GM18873 (cell line): Measurements from ENCODE around the gene MUSTN1.

Experiments
- ATAC-seq: cut with Tn5 transposase; IDR thresholded peaks from one replicate; pipeline ENCODE4 v1.9.1; 2021; ENCODE audit warnings: mild to moderate bottlenecking, moderate library complexity, moderate number of reproducible peaks; ENCODE audit not compliant: unreplicated experiment, low FRiP score

MUSTN1 gene

DNA sequence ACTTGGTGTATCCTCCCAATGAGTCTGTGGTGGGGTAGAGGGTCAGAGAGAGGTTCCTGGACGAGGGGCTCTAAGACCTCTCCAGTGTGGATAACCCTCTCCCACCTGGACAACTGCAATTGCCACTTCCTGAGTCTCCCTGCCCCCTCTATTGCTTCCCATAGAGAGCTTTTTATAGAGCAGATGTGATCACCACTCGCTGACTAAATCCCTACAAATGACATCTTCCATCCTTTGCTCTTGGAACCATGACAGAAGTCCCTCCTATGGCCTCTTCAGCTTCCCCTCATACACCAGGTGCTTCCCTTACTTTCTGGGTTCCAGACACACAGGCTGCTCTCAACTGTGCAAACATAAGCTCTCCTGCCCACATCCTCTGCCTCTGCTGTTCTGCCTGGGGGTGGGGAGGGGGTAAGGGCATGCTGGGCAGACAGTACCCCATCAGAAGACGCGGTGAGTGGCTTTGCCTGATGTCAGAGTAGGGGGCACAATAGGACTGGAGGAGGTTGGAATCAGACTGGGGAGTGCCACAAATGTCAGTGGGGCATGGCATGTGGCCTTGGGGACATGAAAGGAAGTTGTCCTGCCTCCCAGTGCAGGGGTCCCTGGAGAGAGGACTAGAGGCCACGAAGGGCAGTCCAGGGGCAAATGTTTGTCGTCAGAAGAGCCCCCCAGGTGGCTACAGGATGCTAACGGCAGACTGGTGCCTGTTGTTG, 25.0 kb downstream of the MUSTN1 start:
- ATAC-seq = no peak

DNA sequence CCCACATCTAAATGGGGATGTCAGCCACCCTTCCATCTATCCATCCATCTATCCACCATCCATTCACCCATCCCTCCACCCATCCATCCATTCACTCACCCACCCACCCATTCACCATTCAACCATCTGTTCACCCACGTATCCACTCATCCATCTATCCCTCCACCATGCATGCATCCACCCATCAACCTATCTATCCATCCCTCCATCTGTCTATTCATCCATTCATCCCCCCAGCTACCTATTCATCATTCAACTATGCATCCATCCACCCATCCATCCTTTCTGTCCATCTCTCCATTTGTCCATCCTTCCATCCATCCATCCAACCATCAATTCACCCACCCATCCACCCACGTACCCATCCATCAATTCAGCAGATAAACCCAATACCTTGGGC, 25.7 kb downstream of the MUSTN1 start:
- ATAC-seq = no peak

DNA sequence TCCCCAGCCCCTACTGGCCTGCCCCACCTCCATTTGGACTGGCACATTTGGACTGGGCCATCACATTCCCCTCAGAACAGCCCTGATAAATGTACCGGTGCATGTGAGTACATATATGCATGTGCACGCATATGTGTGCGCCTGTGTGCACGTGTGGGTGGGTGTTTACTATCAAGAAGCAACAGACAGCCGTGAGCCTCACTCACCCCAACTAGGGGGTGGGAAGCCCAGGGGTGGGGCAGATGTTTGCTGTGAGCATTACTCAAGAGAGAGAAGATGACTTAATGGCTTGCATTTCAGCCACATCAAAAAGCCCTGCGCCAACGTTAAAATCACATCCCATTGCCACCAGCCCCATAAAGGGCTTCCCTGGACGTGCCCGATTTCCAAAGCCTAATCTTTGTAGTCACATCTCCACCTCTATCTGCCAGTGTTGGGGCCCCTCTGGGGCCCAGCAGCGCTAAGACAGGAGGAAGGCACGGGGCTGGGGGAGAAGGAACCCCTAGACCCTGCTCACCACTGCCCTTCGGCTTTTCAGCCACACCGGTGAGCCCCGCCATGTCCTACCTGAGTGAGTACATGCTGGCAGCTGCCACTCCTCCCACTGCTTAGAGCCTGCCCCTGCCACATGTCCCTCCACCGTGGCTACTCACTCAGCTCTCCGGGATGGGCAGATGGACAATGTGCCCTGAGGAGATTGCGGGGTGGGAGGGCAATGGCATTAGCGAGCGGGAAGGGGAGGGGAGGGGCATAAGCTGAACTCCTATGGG, 29.4 kb downstream of the MUSTN1 start:
- no peak for ATAC-seq

DNA sequence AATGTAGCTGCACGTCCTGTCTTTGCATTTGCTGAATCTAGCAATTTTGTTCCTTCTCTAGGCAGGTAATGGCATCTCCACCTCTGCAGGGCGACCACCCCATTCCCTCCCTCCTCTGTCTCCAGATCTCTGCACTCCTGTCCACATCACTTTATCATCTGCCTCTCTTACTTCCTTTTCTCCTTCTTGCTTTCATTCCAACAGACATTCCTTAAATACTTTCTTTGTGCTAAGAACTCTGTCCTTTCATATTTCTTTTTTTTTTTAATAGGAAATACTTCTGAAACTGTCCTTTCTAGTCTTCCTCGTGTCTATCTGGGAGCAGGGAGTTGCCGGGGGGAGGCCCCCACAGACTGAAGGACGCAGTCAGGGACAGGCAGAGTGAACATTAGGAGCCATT, 33.0 kb downstream of the MUSTN1 start:
- no peak for ATAC-seq

DNA sequence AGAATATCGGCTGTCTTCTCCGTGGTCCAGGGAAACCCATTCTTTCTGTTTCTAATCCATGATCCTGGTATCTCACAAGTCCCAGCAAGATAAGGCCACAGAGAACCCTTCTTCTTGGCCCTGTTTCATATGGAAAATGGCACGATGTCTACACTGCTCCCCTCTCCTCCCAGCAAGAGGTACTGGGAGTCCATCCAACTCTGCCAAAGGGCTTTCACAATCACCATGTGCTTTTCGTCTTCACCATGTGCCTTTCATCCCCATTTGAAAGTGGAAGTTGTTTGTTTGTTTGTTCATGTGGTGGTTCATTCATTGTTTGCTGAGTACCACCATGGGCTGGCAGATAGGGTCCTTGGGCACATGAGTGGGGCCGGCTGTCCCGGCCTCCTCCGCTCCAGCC, 34.7 kb downstream of the MUSTN1 start:
- ATAC-seq = no peak

DNA sequence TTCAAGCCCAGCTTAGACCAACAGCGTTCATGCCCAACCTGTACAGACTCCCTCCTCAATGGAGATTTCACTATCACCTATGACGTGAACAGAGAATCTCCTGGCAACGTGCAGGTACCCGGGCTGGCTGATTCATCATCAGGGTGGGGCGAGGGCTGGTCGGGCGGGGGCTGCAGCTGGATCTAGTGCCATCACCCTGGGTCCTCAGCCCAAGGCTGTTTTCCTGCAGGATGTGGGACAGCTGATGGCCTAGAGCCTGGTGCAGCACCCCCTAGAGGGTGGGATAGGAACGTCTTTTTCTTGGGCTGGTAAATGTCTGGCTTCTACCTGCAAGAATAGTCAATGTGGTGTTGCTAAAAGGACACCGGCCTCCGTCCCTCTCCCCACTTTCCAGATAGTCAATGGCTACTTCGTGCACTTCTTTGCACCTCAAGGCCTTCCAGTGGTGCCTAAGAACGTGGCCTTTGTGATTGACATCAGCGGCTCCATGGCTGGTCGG, 35.8 kb downstream of the MUSTN1 start:
- no peak for ATAC-seq

DNA sequence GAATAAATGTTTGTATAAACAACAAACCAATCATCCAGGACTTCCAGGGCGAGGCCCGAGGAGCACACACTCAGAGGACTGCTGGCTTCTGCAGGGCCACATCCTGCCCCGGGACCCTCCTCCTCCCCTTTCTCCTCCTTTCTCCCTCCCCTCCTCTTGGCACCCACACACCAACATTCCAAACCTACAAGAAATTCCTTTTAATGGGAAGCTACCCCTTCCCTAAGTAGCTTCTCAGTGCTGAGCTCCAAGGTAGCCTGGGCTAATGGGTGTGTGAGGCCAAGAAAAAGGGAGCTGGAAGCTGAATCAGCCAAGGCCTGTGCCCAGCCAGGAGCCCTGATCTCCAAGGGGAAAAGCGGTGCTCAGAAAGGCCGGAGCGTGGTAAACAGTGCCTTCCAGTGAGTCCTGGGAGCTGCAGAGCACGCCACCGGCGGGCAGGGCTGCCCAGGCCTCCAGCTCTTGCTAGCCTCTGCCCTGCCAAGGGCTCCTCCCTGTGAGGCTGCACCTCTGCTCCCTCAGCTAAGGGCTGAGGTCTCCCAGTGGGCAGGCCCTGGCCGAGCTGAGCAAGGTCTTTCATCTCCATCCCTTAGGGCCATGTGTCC, 36.3 kb downstream of the MUSTN1 start:
- ATAC-seq = no peak

DNA sequence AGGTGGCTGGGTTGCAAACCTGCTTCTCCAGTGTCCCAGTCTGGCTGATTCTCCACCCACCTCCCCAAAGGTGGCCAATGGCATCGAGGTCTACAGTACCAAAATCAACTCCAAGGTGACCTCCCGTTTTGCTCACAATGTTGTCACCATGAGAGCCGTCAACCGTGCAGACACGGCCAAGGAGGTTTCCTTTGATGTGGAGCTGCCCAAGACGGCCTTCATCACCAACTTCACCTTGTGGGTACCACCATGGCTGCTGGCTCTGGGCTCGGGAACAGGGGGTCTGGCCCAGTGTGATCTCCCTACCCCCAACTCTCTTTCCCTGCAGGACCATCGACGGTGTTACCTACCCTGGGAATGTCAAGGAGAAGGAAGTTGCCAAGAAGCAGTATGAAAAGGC, 38.4 kb downstream of the MUSTN1 start:
- ATAC-seq = no peak

DNA sequence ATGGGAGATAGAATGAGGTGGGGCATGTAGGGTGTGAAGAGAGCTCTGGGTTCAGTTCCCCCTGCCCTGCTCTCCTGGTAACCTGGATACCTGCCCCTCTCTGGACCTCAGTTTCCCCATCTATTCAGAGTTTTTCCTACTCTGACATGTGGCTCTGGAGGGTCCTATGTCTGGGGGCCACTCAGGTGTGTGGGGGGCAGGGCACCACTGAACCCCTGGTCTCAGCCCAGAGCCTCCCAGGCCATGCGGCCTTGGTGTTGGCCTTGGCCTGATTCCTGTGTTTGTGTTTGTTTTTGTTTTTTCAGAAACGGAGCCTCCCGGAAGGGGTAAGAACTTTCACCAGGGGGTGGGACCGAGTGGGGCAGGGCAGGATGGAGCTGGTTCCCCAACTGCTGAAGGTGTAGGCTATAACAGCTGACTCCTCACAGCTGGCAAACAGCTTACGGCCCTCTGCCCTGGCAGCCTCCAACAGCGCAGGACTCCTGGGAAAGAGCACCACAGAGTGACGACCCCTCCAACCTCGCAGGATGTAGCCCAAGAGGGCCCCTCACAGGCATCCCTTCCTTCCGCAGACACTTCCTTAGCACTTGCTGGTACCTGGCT, 39.4 kb downstream of the MUSTN1 start:
- ATAC-seq = no peak

DNA sequence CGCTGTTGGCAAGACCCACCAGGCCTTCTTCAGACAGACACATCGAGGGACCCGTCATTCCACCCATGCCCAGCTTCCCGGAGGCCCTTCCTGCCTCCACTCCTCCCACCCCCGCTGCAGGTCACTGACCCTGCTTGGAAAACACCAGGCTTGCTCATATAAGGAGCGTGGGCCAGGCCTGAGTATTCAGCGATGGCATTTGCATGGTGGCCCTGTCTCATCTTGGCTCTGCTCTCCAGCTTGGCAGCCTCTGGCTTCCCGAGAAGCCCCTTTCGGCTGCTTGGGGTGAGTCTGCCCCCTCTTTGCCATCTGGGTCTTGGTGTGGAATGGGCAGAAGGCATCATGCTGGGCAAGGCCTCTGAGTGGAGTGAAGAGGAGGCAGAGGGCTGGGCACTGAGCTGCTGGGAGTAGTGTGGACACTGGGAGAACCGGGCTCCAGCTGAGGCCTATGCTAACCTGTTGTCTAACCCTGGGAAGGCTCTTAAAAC, 40.2 kb downstream of the MUSTN1 start, which contains the start of gene ITIH3:
ITIH3 (plus strand) TSS at position 185 of the 488 bp plus-strand sequence; CDS start at position 193, 8 bp downstream.
- no peak for ATAC-seq

DNA sequence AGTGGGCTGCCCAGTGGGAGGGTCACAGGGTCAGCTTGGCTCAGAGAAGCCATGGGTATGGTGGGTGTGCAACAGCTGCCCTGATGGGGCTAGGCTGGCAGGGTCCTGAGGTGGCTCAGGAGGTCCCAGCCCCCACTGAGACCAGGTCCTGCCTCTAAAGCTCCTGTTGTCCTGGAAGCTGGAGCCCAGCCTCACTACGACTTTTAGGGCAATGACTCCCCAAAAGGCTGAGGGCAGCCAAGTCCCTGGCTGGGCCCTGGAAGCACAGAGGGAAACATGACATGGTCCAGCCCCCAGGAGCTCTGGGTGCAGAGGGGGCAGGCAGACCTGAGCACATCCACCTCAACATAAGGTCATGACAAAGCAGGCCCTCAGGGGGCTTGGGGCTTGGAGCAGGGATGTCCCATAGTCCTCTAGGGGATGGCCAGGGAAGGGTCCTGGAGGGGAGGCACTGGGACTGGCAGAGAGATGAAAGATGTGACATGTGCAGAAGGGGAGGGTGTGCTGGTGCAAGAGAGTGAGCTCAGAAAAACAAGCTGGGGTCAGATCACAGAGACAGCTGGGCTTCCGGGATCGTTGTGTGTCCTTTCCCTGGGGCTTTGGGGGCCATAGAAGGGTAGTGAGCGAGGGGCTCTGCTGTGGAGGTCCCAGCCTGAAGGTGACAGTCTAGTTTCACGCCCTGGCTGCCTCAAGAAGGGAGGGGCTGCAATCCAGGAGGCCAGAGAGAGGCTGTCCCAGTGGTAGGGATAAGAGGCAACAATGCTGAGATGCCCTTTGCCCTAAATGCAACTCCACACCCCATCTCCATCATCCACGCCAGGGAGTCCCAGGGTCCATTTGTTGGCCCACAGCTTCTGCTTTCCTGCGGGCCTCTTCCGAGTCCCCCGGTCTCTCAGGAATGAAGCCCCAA, 40.9 kb downstream of the MUSTN1 start:
- ATAC-seq = no peak

DNA sequence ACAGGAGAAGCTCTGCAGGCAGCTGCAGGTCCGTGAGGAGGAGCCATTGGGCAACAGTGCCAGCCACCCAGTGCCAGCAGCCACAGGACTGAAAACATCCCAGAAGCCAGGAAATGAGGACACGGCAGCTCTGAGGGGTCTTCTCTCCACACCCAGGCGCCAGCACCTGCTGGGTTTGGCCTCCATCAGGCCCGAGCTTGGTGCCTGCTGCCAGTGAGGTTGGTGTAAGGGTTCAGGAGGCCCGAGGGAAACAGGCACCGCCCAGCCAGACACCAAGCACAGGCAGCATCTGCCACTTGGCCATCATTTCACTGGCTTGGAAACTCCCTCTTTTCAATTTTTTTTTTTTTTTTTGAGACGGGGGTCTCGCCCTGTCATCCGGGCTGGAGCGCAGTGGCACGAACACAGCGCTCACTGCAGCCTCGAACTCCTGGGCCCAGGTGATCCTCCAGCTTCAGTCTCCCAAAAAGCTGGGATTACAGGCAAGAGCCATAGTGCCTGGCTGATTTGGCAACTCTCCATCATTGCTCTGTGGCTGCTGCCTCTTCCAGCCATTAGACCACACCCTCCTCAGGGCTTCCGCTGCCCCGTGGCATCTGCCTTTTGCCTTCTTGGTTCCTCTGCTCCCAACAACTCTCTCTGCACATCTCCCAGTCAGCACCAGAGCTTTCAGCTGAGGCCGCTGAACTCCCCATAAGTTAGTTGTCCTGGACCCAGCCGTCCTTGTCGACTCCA, 41.7 kb downstream of the MUSTN1 start:
- no peak for ATAC-seq

DNA sequence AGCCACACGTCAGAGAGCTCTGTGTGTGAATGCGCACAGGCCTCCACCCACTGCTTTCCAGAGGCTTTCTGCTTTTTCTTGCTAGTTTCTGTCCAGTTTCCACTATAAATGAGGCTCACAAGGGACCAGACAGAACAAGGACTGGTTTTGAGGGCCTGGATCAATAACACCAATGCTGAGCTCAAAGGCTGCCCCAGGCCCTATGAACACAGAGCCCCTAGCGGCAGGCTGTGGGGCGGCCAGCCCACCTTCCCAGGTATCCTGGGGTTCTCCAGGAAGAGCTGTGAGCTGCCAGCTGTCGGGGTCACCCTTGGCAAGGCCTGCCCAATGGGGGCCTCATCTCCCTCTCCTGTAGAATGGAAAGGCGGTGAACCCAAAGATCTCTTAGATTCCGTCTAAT, 42.4 kb downstream of the MUSTN1 start:
- ATAC-seq = no peak

DNA sequence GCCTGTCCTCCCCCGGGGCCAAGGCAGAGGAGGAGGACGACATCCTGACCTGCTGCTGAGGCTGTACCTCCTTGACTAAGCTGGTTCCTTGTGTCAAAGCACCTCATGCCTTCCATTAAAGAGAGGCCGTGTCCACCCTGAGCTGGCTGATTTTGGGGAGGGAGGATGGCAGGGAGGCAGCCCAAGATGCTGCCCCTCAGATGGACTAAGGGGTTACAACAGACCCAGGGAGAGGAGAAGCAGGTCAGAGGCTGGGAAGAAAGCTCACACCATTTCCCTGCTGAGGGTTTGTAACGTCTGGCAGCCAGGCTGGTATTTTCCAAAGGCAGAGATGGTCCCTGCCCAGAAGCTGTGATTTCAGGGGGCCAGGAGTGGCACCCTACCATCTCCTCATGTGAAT, 42.9 kb downstream of the MUSTN1 start:
- no peak for ATAC-seq

DNA sequence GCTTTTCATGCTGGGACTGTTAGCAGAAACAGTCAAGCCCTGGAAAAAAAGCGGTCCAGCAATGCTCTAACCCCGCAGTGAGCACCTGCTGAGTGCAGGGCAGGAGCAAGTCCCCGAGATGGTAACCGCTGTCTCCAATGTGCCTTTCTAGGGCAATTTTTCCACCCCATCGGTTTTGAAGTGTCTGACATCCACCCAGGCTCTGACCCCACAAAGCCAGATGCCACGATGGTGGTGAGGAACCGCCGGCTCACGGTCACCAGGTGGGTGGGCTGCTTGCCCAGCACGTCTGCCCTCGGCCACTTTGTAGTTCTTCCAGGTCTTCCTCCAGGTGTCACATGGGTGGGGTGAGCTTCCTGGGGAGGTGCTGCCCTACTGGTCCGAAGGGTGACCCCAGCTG, 43.5 kb downstream of the MUSTN1 start:
- ATAC-seq = no peak

DNA sequence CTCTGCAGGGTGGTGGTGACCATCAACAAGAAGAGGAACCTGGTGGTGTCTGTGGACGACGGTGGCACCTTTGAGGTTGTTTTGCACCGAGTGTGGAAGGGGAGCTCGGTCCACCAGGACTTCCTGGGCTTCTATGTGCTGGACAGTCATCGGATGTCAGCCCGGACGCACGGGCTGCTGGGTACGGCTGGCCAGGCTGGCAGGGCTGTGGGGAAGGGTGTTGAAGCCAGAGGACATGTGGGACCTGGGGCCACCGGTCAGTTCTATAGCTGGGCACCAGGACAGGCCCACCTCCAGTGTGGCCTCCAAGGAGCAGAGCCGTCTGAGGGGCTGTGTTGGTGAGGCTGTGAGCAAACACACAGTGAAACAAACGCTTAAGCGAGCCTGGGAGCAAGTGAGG, 44.1 kb downstream of the MUSTN1 start:
- no peak for ATAC-seq

DNA sequence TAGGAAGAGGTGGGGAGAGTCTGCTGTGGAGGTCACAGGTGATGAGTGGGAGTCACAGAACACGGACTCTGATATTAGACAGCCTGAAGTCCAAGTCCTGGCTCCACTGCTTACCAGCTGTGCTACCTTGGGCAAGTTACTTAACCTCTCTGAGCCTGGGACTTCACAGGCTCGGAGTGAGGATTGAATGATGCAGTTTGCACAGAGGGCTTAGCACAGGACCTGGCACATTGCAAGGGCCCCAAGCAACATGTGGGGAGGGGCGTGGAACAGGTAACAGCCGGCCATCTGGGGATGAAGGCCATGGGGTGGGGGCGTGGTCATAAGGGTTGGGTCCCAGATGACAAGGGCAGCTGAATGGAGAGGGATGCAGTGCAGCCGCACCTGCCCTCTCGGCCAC, 44.5 kb downstream of the MUSTN1 start:
- ATAC-seq = no peak

DNA sequence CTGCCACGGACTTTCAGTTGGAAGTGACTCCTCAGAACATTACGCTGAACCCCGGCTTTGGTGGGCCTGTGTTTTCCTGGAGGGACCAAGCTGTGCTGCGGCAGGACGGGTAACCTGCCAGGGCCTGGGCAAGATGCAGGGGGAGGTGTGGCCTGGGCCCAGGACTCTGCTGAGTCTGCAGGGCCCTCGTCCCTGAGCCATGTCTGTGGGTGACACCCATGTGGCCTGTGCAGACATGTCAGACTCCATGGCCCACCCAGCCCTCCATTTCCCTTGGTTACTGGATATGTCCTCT, 45.1 kb downstream of the MUSTN1 start:
- no peak for ATAC-seq
